Sigmoid colon (tissue), 7 donors: Measurements from ENCODE around the gene SLC17A8. TPM values are rescaled to one million over a fixed set of nuclear protein-coding genes. Genes with fewer than 3 reads are reported as not detected.
A peak's percentile ranks its signal among the peaks of the same experiment; 100 is the strongest.
"Not testable (repeated sequence)": the region's sequence is repeated elsewhere in the genome, so short reads cannot be mapped to it uniquely, and the experiment has no call there.

Source experiments
- DNase-seq: peaks from one replicate; pipeline ENCODE4 v3.0.0-alpha.2; 2019
- H3K27ac ChIP-seq, 4 donors: fragments of 200-600 bp; sonication (generic); one replicate each; pipeline ENCODE4 v1.5.1; 2016 to 2019; ENCODE audit warnings: mild to moderate bottlenecking in 1 of 4
- H3K27me3 ChIP-seq, 3 donors: fragments of 200-600 bp; sonication (generic); one replicate each; pipeline ENCODE4 v1.5.1; 2019; ENCODE audit warnings: mild to moderate bottlenecking in 1 of 3
- H3K36me3 ChIP-seq, 4 donors: fragments of 200-600 bp; sonication (generic); one replicate each; pipeline ENCODE4 v1.5.1; 2016 to 2019
- H3K4me1 ChIP-seq, 4 donors: fragments of 200-600 bp; sonication (generic); one replicate each; pipeline ENCODE4 v1.5.1; 2017 to 2019
- H3K4me3 ChIP-seq, 4 donors: fragments of 200-600 bp; sonication (generic); one replicate each; pipeline ENCODE4 v1.5.1; 2017 to 2019; ENCODE audit warnings: mild to moderate bottlenecking in 2 of 4, moderate library complexity in 1 of 4
- H3K9me3 ChIP-seq, 4 donors: fragments of 200-600 bp in 3 of 4; sonication (generic) in 3 of 4; one replicate each; pipeline versions ENCODE4 v1.5.1 to v1.6.1; 2013 to 2019
- CTCF ChIP-seq, 4 experiments: fragments of 450-650 bp in 3 of 4; fragments of 200-600 bp in 1 of 4; IDR thresholded peaks; one replicate each; pipeline ENCODE4 v1.5.1; 2016 to 2019; ENCODE audit warnings: antibody characterized with exemption in 4 of 4, mild to moderate bottlenecking in 3 of 4, moderate library complexity in 2 of 4
- EP300 ChIP-seq, 4 donors: sonication (generic); formaldehyde crosslinking; IDR thresholded peaks; one replicate each; pipeline ENCODE4 v1.6.1; 2017; ENCODE audit warnings: antibody characterized with exemption in 4 of 4
- POLR2A ChIP-seq, 2 donors: fragments of 450-650 bp; IDR thresholded peaks; one replicate each; pipeline ENCODE4 v1.6.1; 2016; ENCODE audit warnings: antibody characterized with exemption in 2 of 2, mild to moderate bottlenecking in 2 of 2, moderate library complexity in 2 of 2
- POLR2AphosphoS5 ChIP-seq, 4 donors: sonication (generic); formaldehyde crosslinking; IDR thresholded peaks; one replicate each; pipeline ENCODE4 v1.6.1; 2017; ENCODE audit warnings: antibody characterized with exemption in 4 of 4
- WGBS, 2 donors: extraction: QIAGEN DNeasy Blood & Tissue Kit; methylation state at CpG; one replicate each; pipeline ENCODE4 v1.1.7; 2013; 5-methylcytosine and 5-hydroxymethylcytosine counted together
- intact Hi-C: fragments of 100-400 bp; cut with DNase I; formaldehyde crosslinking; loops from one replicate; pipeline ENCODE4 v1.15.1; 2023
- polyA plus RNA-seq, 3 donors: library from polyadenylated mRNA; stranded (reverse); fragments of 200-250 nt; gene quantifications; one replicate each; pipeline ENCODE4 v1.2.3, GENCODE V29; 2013
- total RNA-seq, 4 donors: library from RNA; depleted of rRNA; stranded (reverse); fragments of >200 nt; gene quantifications; one replicate each; pipeline ENCODE4 v1.1.0, GENCODE V29; 2016
- donor health status: healthy with polysubstance abuse.
- donor health status: Bipolar disorder and iron deficiency.
- donor health status: healthy.

SLC17A8 gene
- total and polyA plus RNA-seq, 7 donors, result 0.60 to 2.3 (median 0.90) TPM; not detected in 4

GRCh38 chr12:100422646-100423045 is 65.8 kb downstream of the SLC17A8 start:
- no peak overlapping the region for H3K27ac ChIP-seq
- no peak overlapping the region for H3K4me3 ChIP-seq
- H3K4me1 ChIP-seq, result peaks cover 0 to 8% (median 0%) of the 10 kb centered on the region in 4 donors
- DNase-seq, result no peak
- intact Hi-C loops, result no loop called here
- no peaks in the 10 kb centered on the region for H3K36me3 ChIP-seq
- H3K27me3 ChIP-seq, result no peaks in the 10 kb centered on the region
- TF ChIP-seq CTCF (IDR thresholded peaks at IDR 0.05) (no peak), EP300 (IDR thresholded peaks at IDR 0.05) (no peak), POLR2AphosphoS5 (IDR thresholded peaks at IDR 0.05) (no peak), POLR2A (IDR thresholded peaks at IDR 0.05) (no peak)
- H3K9me3 ChIP-seq, result no peaks in the 10 kb centered on the region

GRCh38 chr12:100426145-100426544 is 69.3 kb downstream of the SLC17A8 start:
- Histone ChIP-seq H3K9me3 (no peaks in the 10 kb centered on the region), H3K36me3 (no peaks in the 10 kb centered on the region), H3K27me3 (no peaks in the 10 kb centered on the region), H3K4me3 (no peak overlapping the region), H3K27ac (no peak overlapping the region), H3K4me1 (peaks cover 0 to 8% (median 0%) of the 10 kb centered on the region in 4 donors)
- no peak for TF ChIP-seq EP300 (IDR thresholded peaks at IDR 0.05)
- TF ChIP-seq CTCF (IDR thresholded peaks at IDR 0.05), result no peak
- no peak for TF ChIP-seq POLR2A (IDR thresholded peaks at IDR 0.05)
- TF ChIP-seq POLR2AphosphoS5 (IDR thresholded peaks at IDR 0.05), result no peak
- intact Hi-C loops, result no loop called here
- no peak for DNase-seq
- 43 to 48% methylated on average over 1 of the region's 1 CpG for WGBS, 2 donors

- H3K9me3 ChIP-seq, result no peaks in the 10 kb centered on the region
- no peak overlapping the region for H3K27ac ChIP-seq
- intact Hi-C loops, result no loop called here
- TF ChIP-seq POLR2AphosphoS5 (IDR thresholded peaks at IDR 0.05) (no peak), CTCF (IDR thresholded peaks at IDR 0.05) (no peak), POLR2A (IDR thresholded peaks at IDR 0.05) (no peak), EP300 (IDR thresholded peaks at IDR 0.05) (no peak)
- H3K27me3 ChIP-seq, result no peaks in the 10 kb centered on the region
- peaks cover 0 to 8% (median 0%) of the 10 kb centered on the region in 4 donors for H3K4me1 ChIP-seq
- no peak overlapping the region for H3K4me3 ChIP-seq
- 81 to 84% methylated on average over 3 of the region's 3 CpGs for WGBS, 2 donors
- H3K36me3 ChIP-seq, result no peaks in the 10 kb centered on the region
- no peak for DNase-seq
These were observed 70.2 kb downstream of the SLC17A8 start for GRCh38 chr12:100427078-100427477.

GRCh38 chr12:100430251-100430650 is 73.4 kb downstream of the SLC17A8 start:
- H3K9me3 ChIP-seq, DNase-seq, H3K36me3 ChIP-seq, intact Hi-C loops, H3K27me3 ChIP-seq, H3K4me3 ChIP-seq, H3K27ac ChIP-seq: not testable (repeated sequence)
- H3K4me1 ChIP-seq, result peaks cover 0 to 16% (median 4%) of the 10 kb centered on the region in 4 donors
- 97% methylated on average over 32 of the region's 32 CpGs for WGBS, 2 donors

- H3K4me3 ChIP-seq, result no peak overlapping the region
- H3K4me1 ChIP-seq, result peaks cover 0 to 26% (median 6%) of the 10 kb centered on the region in 4 donors
- intact Hi-C loops, result no loop called here
- 52 to 85% methylated on average over 2 of the region's 2 CpGs for WGBS, 2 donors
- no peaks in the 10 kb centered on the region for H3K27me3 ChIP-seq
- DNase-seq, result no peak
- H3K9me3 ChIP-seq, result no peaks in the 10 kb centered on the region
- H3K36me3 ChIP-seq, result no peaks in the 10 kb centered on the region
- peak overlapping the region in 1 of 4 donors; percentile 37 for H3K27ac ChIP-seq
- TF ChIP-seq POLR2A (IDR thresholded peaks at IDR 0.05), result no peak
- TF ChIP-seq POLR2AphosphoS5 (IDR thresholded peaks at IDR 0.05), result no peak
- TF ChIP-seq CTCF (IDR thresholded peaks at IDR 0.05), result no peak
- no peak for TF ChIP-seq EP300 (IDR thresholded peaks at IDR 0.05)
These were observed 76.8 kb downstream of the SLC17A8 start for GRCh38 chr12:100433701-100434100.
